Vagina (tissue), 2 donors: Measurements from ENCODE around the gene CDK3.

ENCODE experiments used
- CTCF ChIP-seq, 3 experiments: fragments of 450-650 bp in 2 of 3; fragments of 200-600 bp in 1 of 3; sonication (generic) in 1 of 3; IDR thresholded peaks; one replicate each; pipeline ENCODE4 v1.5.1; 2017 to 2019; ENCODE audit warnings: antibody characterized with exemption in 3 of 3, mild to moderate bottlenecking in 2 of 3, moderate library complexity in 2 of 3
- POLR2A ChIP-seq, 2 donors: fragments of 450-650 bp; IDR thresholded peaks; one replicate each; pipeline ENCODE4 v1.6.1; 2017; ENCODE audit warnings: antibody characterized with exemption in 2 of 2, mild to moderate bottlenecking in 2 of 2, moderate library complexity in 2 of 2

DNA sequence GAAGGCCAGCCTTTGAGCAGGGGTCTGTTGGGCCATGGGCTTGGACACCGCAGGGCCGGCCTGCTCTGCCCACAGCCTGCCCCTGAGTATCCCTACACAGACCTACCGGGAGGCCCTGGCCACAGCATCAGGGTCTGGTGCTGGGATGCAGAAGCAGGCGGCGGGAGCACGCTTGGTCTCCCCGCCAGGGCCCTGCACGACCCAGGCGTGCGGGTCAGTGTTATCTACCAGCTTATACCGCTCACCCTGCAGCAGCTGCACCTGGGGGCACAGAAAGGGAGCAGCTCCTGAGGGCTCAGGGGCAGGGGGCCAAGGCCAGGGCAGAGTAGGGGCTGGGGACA lies 17.7 kb downstream of the CDK3 start:
- TF ChIP-seq CTCF (IDR thresholded peaks at IDR 0.05) (no peak), POLR2A (IDR thresholded peaks at IDR 0.05) (no peak)
